HG03039 (cell line): ENCODE data around the gene JAM3.
"Not testable (repeated sequence)": the region's sequence is repeated elsewhere in the genome, so short reads cannot be mapped to it uniquely, and the experiment has no call there.

ENCODE experiments used
- ATAC-seq: cut with Tn5 transposase; IDR thresholded peaks from one replicate; pipeline ENCODE4 v1.9.1; 2021; ENCODE audit warnings: mild to moderate bottlenecking, moderate library complexity; ENCODE audit not compliant: unreplicated experiment

Gene JAM3

DNA sequence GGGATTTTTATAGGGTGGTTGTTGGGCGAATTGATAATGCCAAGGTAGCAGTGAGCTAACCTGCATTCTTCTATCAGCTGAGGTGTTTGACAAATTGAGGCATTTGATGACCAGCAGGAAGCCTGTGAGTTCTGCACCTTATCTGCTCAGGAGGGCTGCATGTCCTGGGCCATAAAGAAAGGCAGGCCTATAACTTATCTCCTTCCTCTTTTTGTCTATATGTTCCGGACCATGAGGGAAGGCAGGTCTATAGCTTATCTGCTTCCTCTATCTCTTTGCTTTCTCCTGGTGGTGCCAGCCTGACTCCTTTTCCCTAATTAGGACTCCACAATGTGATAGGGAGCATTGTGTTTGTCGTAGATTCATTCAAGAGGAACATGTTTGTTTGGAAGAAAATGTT lies 8.6 kb upstream of the JAM3 start:
- ATAC-seq = no peak

DNA sequence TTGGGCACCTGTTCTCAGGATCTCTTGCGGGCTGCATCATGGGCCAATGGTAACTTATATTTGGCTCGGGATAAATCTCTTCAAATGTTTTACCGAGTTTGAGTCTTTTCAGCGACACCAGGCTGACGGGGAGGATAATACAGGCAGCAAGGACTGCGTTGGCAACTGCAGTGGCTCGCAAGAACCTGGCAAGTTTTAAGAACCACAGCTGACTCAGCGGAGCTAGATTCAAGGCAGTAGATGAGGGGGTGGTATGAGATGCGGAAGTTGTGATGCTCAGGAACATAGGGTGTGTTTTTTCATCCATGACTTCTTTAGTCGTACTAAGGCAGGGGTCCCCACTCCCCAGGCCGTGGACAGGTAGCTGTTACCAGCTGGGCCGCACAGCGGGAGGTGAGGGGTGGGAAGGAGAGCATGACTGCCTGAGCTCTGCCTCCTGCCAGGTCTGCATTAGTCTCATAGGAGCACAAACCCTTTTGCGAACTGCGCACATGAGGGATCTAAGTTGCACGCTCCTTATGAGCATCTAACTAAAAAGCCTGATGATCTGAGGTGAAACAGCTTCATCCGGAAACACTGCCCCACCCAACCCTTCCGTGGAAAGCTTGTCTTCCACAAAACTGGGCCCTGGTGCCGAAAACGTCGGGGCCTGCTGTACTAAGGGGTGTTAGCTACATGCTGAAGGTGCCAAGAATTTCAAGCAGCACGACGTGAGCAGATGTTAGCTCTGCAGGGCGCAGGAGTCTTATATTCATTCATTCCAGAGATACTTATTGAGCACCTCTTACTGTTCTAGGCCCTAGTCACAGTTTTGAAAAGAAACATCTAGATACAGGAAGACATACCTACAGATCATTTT lies 6.4 kb upstream of the JAM3 start:
- no peak for ATAC-seq

DNA sequence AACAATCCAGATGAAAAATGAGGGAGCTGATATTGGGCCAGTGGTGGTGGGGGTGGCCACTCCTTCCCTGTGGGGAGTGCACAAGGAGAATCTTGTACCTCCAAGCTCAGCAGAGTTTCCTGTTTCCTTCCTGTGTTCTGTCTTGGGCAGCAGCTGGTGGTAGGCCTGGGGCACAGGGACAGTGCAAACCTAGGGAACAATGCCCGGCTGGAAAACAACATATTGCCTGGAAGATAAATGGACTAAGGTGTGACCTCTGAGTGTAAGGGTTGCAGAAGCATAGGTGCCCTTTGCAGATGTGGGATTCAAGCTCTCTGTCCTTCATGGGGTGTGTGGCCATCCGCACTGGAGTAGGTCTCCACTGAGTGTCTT lies 5.8 kb upstream of the JAM3 start:
- no peak for ATAC-seq

DNA sequence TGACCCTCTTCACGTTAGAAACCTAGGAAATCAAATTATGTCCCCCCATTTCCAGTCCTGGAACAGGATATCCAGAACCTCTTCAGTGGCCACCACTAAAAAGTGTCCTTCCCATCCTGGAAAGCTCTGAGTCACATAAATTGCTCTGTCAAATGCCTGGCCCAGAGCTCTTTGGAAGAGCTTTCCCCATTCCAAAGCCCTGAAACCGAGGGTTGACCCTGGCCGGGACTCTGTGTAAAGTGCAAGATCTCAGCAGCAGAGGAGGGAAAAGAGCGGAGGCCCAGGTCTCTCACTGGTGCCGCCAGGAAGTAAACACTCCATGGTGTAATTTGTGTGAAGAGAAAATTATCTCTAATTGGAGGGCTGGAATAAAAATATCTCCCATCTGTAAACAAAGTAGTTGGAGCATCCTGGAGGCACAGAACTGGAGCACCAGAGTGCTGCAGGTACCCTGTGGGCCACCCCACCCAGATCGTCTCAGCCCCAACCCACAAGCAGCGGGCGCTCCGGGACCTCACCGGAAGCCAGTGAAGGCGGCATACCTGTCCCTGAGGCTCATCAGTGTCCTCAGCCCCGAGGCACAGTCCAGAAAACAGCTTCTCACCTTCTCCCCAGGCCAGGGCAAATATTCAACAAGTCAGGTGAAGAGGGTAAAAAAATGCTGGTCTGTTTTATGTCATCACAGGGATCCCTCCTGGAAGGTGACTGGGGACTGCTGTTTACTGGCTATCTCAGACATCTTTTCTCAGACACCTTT lies 4.7 kb upstream of the JAM3 start:
- no peak for ATAC-seq

DNA sequence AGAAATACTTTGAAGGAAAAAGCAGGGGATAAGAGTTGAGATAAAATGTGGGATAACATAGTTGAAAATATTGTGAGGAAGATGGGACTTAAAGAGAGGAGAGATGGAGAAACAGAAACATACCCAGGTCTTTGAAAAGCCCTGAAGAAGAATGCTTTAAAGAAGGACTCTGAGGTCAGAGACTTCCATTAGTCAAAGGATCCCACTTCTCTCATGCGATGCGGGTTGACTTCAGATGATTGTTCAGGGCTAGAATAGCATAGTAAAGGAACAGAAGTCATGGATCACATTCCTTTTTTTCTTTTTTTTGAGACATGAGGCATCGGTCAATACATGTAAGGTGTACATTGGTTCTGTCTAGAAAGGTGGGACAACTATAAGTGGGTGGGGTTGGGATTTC lies 3.5 kb upstream of the JAM3 start:
- no peak for ATAC-seq

DNA sequence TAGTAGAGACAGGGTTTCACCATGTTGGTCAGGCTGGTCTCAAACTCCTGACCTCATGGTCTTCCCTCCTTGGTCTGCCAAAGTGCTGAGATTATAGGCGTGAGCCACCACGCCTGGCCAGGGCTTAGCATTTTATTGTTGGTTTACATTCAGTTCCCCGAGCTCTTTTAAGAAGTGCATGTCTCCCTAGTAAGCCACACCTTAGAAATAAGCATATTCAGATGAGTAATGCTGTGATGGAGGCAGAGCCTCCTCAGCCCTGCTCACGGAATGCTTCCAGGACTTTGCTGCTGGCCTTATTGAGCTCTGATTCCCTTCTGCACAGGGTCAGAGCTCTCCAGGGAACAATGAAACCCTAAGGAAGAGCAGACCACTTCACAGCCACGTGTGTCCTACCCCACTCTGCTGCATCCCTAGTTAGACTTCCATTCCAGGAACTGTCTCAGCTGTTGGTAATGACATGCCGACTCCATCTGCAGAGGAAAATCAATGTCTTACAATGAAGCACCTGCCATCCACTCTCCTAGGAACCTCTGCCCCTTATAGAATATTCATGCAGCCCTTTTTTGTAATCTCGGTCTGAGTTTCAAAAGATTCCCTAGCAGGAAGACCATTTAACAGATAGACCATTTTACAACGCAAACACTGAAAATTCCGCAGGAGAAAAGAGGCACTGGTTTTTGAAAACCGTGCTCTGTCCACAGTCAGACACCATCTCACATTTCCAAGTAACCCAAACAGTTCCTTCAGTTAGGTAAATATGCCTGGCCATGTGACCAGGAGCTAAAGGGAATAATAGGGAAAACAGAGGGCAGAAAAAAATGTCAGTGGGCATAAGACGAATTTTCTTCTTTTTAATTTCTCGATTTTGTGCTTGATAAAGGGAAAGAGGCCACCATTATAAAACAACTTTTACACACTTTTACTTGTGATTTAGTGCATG lies 1.7 kb upstream of the JAM3 start:
- ATAC-seq = no peak

DNA sequence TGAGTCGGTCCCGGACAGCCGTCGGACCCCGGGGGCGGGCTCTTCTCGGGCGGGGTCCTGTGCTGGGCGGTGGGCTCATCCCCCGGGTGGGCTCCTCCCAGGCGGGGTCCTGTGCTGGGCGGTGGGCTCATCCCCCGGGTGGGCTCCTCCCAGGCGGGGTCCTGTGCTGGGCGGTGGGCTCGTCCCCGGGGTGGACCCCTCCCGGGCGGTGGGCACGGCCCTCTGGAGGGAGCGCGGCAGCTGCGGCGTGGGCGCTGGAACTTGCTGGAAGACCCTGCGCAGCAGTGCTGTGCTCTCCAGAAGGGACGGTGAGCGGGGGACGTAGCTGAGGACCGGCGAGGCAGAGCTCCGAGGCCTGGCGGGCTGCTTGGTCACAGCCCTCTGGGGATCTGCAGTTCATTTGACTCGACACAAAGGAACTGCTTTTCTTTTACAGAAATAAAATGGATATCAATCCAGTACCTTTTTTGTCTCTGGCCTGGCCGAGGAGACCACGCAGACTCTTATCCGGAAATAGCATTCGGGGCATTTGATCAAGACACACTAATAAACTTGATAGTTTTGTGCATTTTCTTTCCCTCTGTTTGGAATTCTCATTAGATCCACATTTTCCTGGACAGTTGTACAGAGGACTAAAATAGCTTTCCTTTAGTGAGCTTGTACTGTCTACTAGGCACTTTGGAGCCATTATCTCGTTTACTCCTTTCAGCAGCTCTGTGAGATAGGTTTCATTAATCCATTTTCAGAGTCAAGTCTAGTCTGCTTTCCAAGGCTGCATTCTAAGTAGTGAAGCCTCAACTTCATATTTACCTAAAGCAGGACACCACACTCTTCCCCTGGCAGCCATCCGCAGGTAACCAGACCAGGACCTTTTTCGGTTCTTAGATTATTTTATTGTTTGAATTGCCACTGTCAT lies 812 bp downstream of the JAM3 start:
- no peak for ATAC-seq

DNA sequence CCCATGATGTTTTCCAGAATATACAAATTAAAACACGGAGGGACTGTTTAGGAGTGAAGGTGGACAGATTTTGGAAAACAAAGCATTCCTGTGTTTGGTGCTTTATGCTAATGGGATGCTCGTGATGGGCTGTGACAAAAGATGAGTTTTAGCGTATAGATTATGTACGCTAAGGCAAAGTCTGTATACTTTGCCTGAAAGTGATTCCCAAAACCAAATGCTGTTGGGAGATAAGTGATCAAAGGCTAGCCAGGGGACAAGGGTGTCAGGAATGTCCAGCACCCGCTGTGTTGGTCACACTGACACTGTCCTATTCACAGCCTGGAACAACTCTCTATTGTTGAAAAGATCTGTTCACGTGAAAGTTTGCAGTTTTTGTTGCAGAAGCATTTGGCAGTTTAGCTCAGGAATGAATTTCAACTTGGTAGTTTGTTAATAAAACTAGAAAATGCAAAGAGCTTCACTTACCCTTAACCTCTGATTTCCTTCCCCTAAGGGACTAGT lies 1.5 kb downstream of the JAM3 start:
- no peak for ATAC-seq

DNA sequence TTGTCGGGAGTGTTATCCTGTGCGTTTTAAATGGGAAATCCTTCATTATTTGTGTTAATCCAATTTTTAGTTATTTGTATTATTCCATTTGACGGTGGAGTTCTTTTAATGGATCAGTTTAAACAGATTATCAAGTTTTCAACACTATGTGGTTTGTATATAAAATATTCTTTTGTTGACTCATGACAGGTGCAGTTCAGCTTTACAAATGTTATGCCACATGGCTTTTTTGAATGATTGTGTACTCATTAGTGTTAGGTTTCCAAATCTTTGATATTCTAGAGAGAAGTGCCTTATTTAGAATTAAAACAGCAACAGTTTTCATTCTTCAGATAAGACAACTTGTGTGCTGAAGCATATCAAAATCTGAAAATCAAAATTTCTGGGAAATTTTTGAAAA lies 2.4 kb downstream of the JAM3 start:
- ATAC-seq = no peak

DNA sequence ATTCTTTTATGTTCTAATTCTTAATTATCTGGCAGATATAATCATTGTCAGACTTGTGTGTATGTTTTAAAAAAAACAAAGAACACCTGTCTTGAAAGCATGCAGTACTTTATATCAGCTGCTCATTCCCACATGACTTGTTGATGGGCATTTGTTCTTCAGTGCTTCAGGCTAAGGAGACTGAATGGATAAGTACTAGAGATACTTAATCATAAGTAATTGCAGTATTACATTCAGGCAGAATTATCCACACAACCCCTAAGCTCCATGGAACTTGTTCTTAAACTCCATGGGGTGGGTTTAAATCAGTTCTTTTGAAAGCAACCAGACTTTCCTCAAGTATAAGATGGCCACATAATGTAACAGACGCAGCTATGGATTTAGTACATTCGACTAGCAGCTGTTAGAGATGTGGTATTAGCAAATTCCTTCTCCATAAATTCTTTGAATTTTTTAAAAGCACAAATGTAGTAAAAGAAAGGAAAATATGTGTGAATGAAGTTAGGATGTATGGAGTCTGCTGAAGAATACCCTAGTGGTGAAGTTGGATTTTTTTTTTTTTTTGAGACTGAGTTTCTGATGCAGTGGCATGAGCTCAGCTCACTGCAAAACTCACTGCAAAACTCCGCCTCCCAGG lies 3.0 kb downstream of the JAM3 start:
- ATAC-seq = no peak

DNA sequence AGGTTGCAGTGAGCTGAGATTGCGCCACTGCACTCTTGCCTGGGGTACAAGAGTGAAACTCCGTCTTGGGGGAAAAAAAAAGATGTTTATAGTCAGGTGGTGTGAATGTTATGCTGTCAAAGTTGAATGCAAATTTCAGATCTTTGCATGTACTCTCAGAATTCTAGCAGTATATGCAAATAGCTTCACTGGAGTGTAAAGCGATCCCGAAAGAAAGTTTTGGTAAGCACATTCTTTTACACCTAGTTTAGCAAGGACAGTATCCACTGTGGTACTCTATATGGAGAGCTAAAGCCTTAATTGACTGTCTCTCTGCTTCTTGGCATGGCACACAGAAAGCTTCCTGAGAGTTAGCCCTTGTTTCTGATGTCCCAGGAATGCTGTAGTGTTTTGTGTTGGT lies 4.0 kb downstream of the JAM3 start:
- ATAC-seq = no peak

DNA sequence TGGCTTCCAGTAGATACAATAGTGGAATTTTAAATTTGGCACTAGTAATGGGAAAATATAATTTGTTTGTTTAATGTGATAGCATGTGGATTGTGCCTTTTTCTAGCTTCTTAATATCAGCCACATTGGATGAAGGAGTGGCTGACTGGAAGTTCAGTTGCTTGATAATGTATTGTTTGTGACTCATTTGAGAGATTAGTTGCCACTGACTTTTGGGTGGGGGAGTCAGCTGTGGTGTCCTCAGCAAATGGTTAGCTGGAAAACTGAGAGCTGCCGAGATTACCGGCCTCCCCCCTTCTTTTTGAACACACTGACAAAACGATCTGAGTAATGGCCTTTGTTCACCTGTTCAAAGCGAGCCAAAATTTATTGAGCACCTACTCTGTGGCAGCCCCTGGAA lies 5.5 kb downstream of the JAM3 start:
- no peak for ATAC-seq

DNA sequence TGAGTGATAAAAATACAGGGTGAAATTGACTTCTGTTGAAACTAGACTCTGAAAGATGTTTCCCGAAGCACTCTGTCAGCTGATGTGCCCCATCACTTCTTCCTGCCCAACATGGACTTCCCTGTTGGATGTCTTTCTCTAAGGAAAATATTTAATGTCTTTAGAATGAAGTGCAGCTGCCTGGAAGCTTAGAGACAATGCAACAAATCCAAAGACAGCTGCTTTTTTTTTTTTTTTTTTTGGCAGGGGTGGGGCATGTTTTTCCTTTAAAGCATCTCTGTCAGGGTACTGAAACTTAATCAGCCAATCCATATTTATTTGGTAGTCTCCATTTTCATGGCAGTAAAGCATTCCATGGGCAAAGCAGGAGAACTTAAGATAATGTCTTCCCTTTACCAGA lies 5.9 kb downstream of the JAM3 start:
- ATAC-seq = no peak

DNA sequence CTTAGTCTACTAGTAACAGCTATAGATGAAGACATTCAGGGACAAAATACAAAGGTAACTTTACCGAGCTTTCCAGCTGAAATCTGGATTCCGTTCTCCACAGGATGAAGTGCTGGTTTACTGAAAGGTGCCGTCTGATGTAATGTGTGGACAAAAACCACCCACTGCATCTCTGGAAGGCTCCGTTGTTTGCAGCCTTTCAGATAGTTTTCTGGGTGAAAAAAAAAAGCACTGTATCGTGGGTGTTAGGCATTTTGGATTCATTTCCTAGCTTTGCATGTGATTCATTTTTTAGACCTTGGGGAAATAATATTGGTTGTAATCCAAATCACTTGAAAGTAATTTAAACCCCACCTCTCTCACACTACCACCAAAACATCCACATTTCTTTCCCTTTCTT lies 10.4 kb downstream of the JAM3 start:
- ATAC-seq = no peak

DNA sequence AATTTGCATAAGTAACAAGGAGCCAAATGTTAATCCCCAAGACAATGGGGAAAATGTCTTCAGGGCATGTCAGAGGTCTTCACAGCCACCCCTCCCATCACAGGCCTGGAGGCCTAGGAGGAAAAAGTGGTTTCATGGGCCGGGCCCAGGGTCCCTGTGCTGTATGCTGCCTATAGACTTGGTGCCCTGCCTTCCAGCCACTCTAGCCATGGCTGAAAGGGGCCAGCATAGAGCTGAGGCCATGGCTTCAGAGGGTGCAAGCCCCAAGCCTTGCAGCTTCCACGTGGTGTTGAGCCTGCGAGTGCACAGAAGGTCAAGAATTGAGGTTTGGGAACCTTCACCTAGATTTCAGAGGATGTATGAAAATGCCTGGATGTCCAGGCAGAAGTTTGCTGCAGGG lies 12.4 kb downstream of the JAM3 start:
- ATAC-seq = not testable (repeated sequence)

DNA sequence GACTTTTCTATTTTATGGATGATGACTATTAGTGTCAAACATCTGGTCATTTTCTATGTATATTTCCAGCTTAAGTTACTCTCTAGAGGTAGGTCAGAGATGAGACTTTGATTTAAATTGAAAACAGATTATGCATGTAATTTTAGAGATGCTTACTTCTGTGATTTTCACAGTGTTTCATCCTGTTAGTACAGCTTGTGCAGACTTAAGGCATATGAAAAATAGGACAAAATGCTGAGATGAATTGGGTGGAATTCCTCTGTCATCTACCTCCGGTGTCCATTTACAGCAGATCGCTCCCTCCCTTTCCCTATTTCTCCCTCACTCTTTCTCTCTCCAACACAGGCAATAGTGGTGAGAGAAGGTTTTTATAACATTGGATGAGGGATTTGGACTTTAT lies 14.1 kb downstream of the JAM3 start:
- no peak for ATAC-seq

DNA sequence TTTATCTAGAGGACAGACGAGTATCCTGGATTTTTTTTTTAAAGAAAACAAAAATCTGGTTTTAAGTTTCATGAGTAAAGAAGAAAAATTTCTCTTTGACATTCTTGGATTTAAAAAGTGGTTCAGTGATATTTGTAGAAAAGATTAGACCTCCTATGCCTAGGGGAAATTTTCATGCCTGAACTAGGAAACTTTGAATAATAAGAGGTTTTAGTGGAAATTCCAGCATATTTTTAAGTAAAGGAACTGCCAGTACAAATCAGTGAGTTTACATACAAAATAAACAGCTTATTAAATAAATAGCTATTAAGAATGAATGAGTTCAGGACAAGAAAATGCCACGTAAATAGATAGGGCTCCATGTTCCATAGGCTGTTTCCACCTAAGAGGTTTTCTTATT lies 17.5 kb downstream of the JAM3 start:
- ATAC-seq = no peak

DNA sequence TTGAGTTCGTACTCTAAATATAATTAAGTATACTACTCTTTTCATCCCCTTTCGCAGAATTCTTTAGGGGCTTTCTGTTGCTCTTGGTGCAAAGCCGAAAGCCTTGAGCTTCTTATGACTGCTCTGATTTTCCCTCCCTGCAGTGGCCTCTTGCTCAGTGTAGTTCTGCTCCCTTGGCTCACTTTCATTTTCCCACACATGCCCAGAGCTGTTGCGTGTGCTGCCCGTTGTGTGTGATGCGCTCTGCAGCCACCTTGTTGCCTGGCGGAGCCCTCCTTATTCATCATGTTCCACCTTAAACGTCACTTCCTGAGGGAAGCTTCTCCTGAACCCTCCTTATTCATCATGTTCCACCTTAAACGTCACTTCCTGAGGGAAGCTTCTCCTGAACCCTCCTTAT lies 23.1 kb downstream of the JAM3 start:
- ATAC-seq = not testable (repeated sequence)

DNA sequence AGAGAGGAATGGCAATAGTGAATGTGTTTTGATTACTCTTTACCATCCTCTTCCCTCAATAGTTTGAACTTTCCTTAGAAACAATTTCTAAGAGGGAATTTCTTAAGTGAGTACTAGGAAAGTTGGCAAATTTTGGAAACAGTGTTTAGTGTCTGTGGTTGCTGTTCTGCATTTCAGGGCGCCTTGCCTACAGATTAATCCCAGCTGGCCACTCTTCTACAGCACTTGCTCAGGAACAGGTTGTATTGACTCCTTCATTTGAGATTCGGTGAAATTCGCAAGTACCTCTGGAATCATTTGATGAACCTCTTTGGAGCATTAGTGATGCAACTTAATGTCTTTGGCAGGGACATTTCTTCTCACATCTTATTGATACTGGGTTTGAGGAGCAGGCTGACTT lies 28.3 kb downstream of the JAM3 start:
- ATAC-seq = no peak
